ENCODE measurements around the gene TWIST1.

The TWIST1 gene

DNA sequence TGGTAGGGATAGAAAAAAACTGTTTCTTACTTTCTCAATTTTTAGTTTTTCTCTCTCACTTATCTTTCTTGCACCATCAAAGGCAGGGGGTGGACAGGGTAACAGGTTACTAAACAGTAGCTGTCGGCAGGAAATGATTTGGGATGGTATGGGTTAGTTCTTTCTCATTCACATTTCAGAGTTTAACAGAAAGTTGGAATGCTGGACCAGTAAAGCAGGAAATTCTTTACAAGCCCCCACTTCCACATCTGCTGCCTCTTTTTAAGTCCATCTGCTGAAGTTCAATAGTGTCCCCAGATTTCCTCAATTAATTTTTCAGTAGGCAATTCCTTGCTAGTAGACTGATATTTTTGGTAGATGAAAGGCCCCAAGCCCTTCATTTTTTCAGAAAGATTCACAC, 23.3 kb downstream of the TWIST1 start:
- no peak for DNase-seq

DNA sequence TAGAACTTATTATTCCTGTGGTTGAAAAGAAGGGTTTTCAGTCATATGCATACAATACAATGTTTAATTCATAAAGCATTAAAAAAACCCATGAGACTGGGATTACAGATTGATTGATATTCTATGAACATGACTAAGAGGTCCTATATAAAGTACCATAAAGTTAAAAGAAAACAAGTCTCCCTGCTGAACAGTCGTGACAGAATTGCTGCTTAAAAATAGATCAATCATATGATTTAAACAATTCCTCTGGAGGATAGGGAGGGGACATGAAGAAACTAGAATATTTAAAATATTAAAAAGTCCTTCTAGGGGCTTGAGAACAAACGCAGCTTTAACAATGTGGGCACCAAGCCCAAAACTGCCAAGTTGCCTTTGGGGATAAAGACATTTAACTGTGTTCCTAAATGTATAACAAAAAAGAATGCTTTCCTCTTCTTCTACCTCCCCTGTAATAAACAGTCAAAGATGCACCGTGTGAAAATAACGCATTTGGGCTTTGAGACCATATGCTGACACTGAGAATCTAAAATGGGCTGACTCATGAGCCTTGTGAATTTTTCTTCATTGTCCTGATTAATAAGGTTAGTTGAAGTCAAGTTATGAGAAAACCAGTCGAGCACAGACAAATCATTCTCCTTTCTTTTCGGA, 25.8 kb downstream of the TWIST1 start:
- DNase-seq = no peak

DNA sequence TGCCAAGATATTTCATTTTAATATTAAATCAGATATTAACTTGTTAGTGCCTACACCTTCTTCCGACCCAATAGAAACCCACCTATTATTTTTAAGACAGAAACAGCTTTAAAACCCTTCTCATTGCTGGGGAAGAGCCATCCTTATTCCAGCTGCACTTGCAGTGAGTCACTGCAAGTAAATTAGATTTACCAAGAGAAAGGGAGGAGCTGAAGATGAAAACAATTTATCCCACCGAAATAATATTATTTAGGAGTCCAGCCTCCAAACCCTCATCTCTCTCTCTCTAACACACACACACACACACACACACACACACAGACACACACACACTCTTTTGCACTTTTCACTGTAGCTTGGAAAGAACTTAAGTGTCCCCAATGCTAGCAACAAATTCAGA, 26.9 kb downstream of the TWIST1 start:
- no peak for DNase-seq

DNA sequence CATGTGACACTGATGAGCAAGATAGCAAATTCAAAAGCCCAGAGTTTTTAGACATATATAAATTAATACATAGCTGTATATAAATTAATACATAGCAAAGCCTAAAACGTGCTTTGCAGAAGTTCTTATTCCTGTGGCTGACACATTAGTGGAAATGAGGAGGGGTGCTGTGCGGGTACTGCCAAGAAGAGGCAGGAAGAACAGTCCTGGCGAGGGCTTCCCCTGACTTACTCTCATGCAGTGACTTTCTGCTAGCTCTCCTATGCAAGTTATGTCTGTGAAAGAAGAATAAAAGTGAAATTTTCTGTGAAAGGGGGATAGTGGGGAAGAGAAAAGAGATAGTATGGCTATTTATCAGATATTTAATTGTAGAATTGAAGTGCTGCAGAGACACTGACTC, 27.6 kb downstream of the TWIST1 start:
- DNase-seq = no peak

DNA sequence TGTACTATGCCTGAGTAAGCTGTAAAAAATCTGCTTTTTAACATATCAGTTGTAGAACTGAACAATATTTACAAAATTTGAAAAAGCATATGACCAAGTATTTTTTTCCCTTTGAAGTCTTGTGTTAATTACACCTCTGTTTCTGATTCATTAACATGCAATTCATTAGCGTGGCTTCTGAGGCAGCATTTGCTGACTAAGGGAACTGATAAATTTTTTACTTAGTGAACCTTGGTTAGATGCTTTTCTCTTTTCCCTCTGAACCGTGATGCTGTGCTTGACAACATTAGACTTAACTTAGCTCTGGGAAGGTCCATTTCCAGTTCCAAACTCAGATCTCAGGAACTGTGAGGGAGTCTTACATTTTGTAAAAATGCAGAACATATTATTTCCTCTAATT, 28.1 kb downstream of the TWIST1 start:
- no peak for DNase-seq

- DNase-seq = no peak
These were observed 37.3 kb downstream of the TWIST1 start for GRCh38 chr7:19080093-19080492.

DNA sequence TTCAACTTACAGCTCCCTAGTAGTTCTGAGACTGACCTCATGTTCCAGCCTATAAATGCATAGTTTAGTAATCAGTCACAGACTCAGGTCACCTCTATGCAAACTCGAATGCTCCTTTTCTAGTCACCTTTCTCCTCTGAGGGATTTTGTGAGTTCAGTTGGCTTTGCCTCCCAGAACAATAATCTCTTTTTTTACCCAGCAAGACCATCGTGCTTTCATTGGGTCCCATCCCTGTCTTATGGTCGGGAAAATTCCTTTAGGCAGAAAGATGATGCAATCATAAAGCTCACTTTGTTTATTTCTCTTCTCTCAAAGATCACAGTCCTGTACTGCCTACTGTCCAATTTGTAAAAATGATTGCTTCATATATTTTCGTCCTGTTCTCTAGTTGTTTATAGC, 38.4 kb downstream of the TWIST1 start:
- DNase-seq = no peak

- DNase-seq = no peak
These were observed 47.6 kb downstream of the TWIST1 start for GRCh38 chr7:19069842-19070241.

DNA sequence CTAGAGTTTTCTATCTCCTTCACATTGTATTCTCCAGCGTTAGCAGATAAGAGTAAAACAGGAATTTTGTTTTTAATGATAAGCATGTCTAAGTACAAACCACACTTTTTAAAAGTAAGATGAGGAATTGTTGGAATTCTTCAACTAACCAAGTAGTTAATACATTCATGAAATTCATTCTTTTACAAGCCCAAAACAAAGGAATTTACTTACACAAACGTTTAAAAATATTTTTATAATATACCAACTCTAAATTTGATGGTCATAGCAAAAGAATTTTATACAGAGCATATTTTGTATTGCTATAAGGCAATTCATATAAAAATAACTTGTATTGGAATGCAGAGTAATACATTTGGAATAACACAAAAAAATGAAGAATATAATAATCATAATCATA, 51.3 kb downstream of the TWIST1 start:
- no peak for DNase-seq

Data from activated gamma-delta T cell treated with Interleukin-2 at 50 U/mL for 16 hours (primary cell).